ENCODE results near the gene CADPS2.
"Not testable (repeated sequence)": the region's sequence is repeated elsewhere in the genome, so short reads cannot be mapped to it uniquely, and the experiment has no call there.

The CADPS2 gene

DNA sequence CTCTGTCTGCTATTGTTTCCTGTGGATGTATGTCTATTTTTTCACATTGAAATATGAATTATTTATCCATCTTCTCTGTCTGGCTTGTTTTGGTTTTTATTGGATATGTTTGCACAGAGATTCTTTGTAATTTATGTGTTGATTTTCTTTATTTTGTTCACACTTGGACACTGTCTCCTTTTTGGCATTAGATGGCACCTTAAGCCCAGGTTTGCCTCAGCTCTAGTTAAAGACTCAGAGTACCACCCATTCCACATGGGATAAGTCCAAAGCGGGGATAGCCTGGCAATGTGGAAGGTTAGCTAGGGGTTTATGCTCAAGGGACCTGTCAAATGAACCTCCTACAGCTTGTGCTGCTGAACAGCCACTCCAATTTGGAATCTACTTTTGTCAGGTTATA, 595.8 kb downstream of the CADPS2 start:
- Histone ChIP-seq H3K27ac (no peak overlapping the region), H3K4me3 (ENCODE audit: low read depth in 1 of 2, low read length in 1 of 2) (no peak overlapping the region), H3K4me1 (ENCODE audit: control insufficient read depth in 1 of 2, insufficient read depth in 1 of 2, low read depth in 1 of 2, low read length in 1 of 2) (no peaks in the 10 kb centered on the region), H3K9me3 (no peaks in the 10 kb centered on the region), H3K36me3 (no peaks in the 10 kb centered on the region), H3K27me3 (no peaks in the 10 kb centered on the region)
- TF ChIP-seq, protein P1, sequence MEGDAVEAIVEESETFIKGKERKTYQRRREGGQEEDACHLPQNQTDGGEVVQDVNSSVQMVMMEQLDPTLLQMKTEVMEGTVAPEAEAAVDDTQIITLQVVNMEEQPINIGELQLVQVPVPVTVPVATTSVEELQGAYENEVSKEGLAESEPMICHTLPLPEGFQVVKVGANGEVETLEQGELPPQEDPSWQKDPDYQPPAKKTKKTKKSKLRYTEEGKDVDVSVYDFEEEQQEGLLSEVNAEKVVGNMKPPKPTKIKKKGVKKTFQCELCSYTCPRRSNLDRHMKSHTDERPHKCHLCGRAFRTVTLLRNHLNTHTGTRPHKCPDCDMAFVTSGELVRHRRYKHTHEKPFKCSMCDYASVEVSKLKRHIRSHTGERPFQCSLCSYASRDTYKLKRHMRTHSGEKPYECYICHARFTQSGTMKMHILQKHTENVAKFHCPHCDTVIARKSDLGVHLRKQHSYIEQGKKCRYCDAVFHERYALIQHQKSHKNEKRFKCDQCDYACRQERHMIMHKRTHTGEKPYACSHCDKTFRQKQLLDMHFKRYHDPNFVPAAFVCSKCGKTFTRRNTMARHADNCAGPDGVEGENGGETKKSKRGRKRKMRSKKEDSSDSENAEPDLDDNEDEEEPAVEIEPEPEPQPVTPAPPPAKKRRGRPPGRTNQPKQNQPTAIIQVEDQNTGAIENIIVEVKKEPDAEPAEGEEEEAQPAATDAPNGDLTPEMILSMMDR (IDR thresholded peaks at IDR 0.05), result no peak

DNA sequence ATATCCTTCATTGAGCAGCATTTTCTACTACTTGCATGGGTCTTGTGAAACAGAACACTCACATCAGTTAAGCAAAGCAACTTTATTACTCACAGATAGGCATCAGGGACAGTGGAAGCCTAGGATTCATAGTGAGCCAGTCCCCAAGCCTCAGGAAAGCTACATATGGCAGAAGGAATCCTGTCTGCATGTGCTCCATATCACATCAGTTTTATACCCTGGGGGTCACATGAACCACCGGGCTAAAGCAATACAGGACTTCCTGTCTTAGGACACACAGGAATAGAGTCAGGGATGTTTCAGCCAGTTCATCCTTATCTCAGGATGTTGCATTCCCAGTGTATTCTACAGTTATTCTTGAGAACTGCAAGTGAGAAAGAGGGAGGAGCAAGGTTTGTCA, 596.8 kb downstream of the CADPS2 start:
- TF ChIP-seq, protein P1 (IDR thresholded peaks at IDR 0.05), result no peak
- Histone ChIP-seq H3K27me3 (no peaks in the 10 kb centered on the region), H3K9me3 (no peaks in the 10 kb centered on the region), H3K4me3 (ENCODE audit: low read depth in 1 of 2, low read length in 1 of 2) (no peak overlapping the region), H3K4me1 (ENCODE audit: control insufficient read depth in 1 of 2, insufficient read depth in 1 of 2, low read depth in 1 of 2, low read length in 1 of 2) (no peaks in the 10 kb centered on the region), H3K27ac (no peak overlapping the region), H3K36me3 (no peaks in the 10 kb centered on the region)

DNA sequence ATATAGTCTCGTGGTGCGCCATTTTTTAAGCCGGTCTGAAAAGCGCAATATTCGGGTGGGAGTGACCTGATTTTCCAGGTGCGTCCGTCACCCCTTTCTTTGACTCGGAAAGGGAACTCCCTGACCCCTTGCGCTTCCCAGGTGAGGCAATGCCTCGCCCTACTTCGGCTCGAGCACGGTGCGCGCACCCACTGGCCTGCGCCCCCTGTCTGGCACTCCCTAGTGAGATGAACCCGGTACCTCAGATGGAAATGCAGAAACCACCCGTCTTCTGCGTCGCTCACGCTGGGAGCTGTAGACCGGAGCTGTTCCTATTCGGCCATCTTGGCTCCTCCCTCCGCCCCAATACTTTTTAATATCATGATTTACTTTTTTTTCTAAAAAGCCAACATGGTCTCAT, 601.7 kb downstream of the CADPS2 start:
- not testable (repeated sequence) for H3K4me3 ChIP-seq (ENCODE audit: low read depth in 1 of 2, low read length in 1 of 2); H3K9me3 ChIP-seq; H3K27ac ChIP-seq; H3K27me3 ChIP-seq; H3K36me3 ChIP-seq; H3K4me1 ChIP-seq (ENCODE audit: control insufficient read depth in 1 of 2, insufficient read depth in 1 of 2, low read depth in 1 of 2, low read length in 1 of 2)

DNA sequence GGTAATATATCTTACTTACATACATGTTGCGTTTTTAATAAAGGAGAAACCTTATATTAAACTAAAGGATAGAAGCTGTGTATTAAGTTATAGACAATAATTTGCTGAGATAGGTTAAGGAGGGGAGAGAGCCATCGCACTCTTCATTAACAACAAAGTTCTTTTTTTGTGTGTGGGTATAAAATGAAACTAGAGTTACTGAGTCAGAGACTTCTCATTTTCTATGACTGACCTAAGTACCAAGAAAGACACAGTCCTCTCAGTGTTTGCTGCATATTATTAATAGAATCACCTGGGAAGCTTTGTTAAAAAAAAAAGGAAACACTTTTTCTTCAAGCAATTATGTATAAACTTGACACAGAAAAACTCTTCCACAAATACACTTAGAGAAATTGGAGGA, 613.1 kb downstream of the CADPS2 start:
- TF ChIP-seq, protein P1 (IDR thresholded peaks at IDR 0.05), result no peak
- no peaks in the 10 kb centered on the region for H3K4me1 ChIP-seq (ENCODE audit: control insufficient read depth in 1 of 2, insufficient read depth in 1 of 2, low read depth in 1 of 2, low read length in 1 of 2)
- H3K27ac ChIP-seq, result no peak overlapping the region
- H3K27me3 ChIP-seq, result no peaks in the 10 kb centered on the region
- H3K36me3 ChIP-seq, result no peaks in the 10 kb centered on the region
- H3K4me3 ChIP-seq (ENCODE audit: low read depth in 1 of 2, low read length in 1 of 2), result no peak overlapping the region
- H3K9me3 ChIP-seq, result no peaks in the 10 kb centered on the region

DNA sequence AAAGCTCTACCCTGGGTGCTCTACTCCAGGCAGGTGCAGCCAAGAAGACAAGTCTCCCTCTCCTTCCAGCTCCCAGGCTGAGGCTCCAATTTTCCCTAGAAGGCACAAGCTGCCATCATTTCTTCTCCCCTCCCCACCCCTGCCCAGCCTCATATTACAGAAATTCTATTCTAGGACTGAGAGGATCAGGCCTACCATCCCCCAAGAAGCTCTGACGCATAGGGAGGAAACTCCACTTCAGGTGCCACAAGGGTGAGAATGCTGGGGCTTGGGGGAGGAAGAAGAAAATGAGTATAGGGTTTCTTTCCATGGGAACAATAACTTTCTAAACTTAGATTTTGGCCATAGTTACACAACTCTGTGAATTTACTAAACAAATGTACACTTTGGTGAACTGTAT, 617.0 kb downstream of the CADPS2 start:
- TF ChIP-seq, protein P1 (IDR thresholded peaks at IDR 0.05), result no peak

More for the DNA sequence above, 617.0 kb downstream of the CADPS2 start:
- Histone ChIP-seq H3K27ac (no peak overlapping the region), H3K4me3 (ENCODE audit: low read depth in 1 of 2, low read length in 1 of 2) (no peak overlapping the region), H3K9me3 (no peaks in the 10 kb centered on the region), H3K4me1 (ENCODE audit: control insufficient read depth in 1 of 2, insufficient read depth in 1 of 2, low read depth in 1 of 2, low read length in 1 of 2) (no peaks in the 10 kb centered on the region), H3K27me3 (no peaks in the 10 kb centered on the region), H3K36me3 (no peaks in the 10 kb centered on the region)
